Activated CD8-positive, alpha-beta memory T cell treated with anti-CD3 and anti-CD28 coated beads, Interleukin-2, amount 10 ng/mL, durations not matched to agents 7 days and 5 days (primary cell): Measurements from ENCODE around the gene TEP1. TPM values are rescaled to one million over a fixed set of nuclear protein-coding genes. Genes with fewer than 3 reads are reported as not detected.

ENCODE experiments used
- ATAC-seq: fragments of 150-1000 bp; cut with Tn5 transposase; one replicate; pipeline ENCODE4 v1.10.0; 2021; ENCODE audit warnings: moderate library complexity
- CTCF ChIA-PET: fragments of 350-600 bp; sonication (Branson Sonifier 250); formaldehyde crosslinking; loops from one replicate; lab custom pipeline; 2021; ENCODE audit warnings: antibody characterized with exemption; lab: Charles Lee
- DNase-seq: peaks from one replicate; pipeline ENCODE4 v3.0.0-alpha.2; 2020
- H3K27ac Mint-ChIP-seq: one replicate; pipeline ENCODE4 v1.8.0; 2021; ENCODE audit warnings: mild to moderate bottlenecking, mixed read lengths
- H3K27me3 Mint-ChIP-seq: one replicate; pipeline ENCODE4 v1.8.0; 2021; ENCODE audit warnings: mixed read lengths
- H3K36me3 Mint-ChIP-seq: one replicate; pipeline ENCODE4 v1.8.0; 2021; ENCODE audit warnings: mild to moderate bottlenecking, mixed read lengths
- H3K4me1 Mint-ChIP-seq: one replicate; pipeline ENCODE4 v1.8.0; 2021; ENCODE audit warnings: mixed read lengths
- H3K4me3 Mint-ChIP-seq: one replicate; pipeline ENCODE4 v1.8.0; 2021; ENCODE audit warnings: mild to moderate bottlenecking, moderate library complexity, mixed read lengths
- H3K9me3 Mint-ChIP-seq: one replicate; pipeline ENCODE4 v1.8.0; 2022; ENCODE audit warnings: low read depth, mixed read lengths
- total RNA-seq, 2 experiments: library from RNA; stranded (reverse); gene quantifications; one replicate each; pipeline ENCODE4 v1.2.3, GENCODE V29; 2021

Gene TEP1
- total RNA-seq, 2 experiments from 2014 or later: 44.9 to 52.9 TPM

GRCh38 chr14:20400589-20400964 is 12.7 kb downstream of the TEP1 start:
- H3K27ac Mint-ChIP-seq: peak overlapping the region; percentile 79
- H3K9me3 Mint-ChIP-seq: no peaks in the 10 kb centered on the region
- peaks cover 65% of the 10 kb centered on the region for H3K36me3 Mint-ChIP-seq
- ATAC-seq: no peak
- no peaks in the 10 kb centered on the region for H3K27me3 Mint-ChIP-seq
- no peak overlapping the region for H3K4me3 Mint-ChIP-seq
- H3K4me1 Mint-ChIP-seq: peaks cover 30% of the 10 kb centered on the region
- CTCF ChIA-PET: interaction anchor here (1.5 kb wide), 1 partner anchor 61 kb away, joined by 5 read pairs; the partner anchor contains the start of gene PIP4P1
- DNase-seq: no peak

GRCh38 chr14:20397511-20397910 is 15.8 kb downstream of the TEP1 start:
- no peak overlapping the region for H3K27ac Mint-ChIP-seq
- CTCF ChIA-PET: interaction anchor here (1.2 kb wide), 1 partner anchor 17 kb away, joined by 3 read pairs; no protein-coding TSS in a partner anchor
- no peaks in the 10 kb centered on the region for H3K27me3 Mint-ChIP-seq
- no peak overlapping the region for H3K4me3 Mint-ChIP-seq
- ATAC-seq (no peak), DNase-seq (no peak)
- H3K4me1 Mint-ChIP-seq: peaks cover 20% of the 10 kb centered on the region
- H3K9me3 Mint-ChIP-seq: no peaks in the 10 kb centered on the region
- peaks cover 46% of the 10 kb centered on the region for H3K36me3 Mint-ChIP-seq

GRCh38 chr14:20391505-20391904 is 21.8 kb downstream of the TEP1 start:
- Mint-ChIP-seq H3K27me3 (no peaks in the 10 kb centered on the region), H3K27ac (no peak overlapping the region), H3K4me1 (peaks cover 3% of the 10 kb centered on the region), H3K9me3 (no peaks in the 10 kb centered on the region), H3K4me3 (no peak overlapping the region), H3K36me3 (peaks cover 43% of the 10 kb centered on the region)
- DNase-seq: no peak
- ATAC-seq: no peak
- CTCF ChIA-PET: no interaction called here

GRCh38 chr14:20388159-20388558 is 25.1 kb downstream of the TEP1 start:
- ATAC-seq (no peak), DNase-seq (no peak)
- Mint-ChIP-seq H3K27ac (no peak overlapping the region), H3K4me3 (no peak overlapping the region), H3K4me1 (peaks cover 3% of the 10 kb centered on the region), H3K27me3 (no peaks in the 10 kb centered on the region), H3K9me3 (no peaks in the 10 kb centered on the region), H3K36me3 (peaks cover 47% of the 10 kb centered on the region)
- CTCF ChIA-PET: no interaction called here

- no peak for DNase-seq
- no peak overlapping the region for H3K4me3 Mint-ChIP-seq
- H3K27ac Mint-ChIP-seq: no peak overlapping the region
- H3K27me3 Mint-ChIP-seq: no peaks in the 10 kb centered on the region
- no peak for ATAC-seq
- H3K36me3 Mint-ChIP-seq: peaks cover 47% of the 10 kb centered on the region
- peaks cover 3% of the 10 kb centered on the region for H3K4me1 Mint-ChIP-seq
- no peaks in the 10 kb centered on the region for H3K9me3 Mint-ChIP-seq
- CTCF ChIA-PET: interaction anchor here (0.7 kb wide), 1 partner anchor 26 kb away, joined by 3 read pairs; the partner anchor contains the start of gene TEP1
Measured at GRCh38 chr14:20387576-20387975, 25.7 kb downstream of the TEP1 start.

- Mint-ChIP-seq H3K27me3 (no peaks in the 10 kb centered on the region), H3K4me1 (peaks cover 3% of the 10 kb centered on the region)
- CTCF ChIA-PET: no interaction called here
Measured at GRCh38 chr14:20386276-20386855, 26.9 kb downstream of the TEP1 start.

GRCh38 chr14:20384886-20385285 is 28.4 kb downstream of the TEP1 start:
- Mint-ChIP-seq H3K4me3 (no peak overlapping the region), H3K27me3 (no peaks in the 10 kb centered on the region), H3K9me3 (no peaks in the 10 kb centered on the region), H3K27ac (no peak overlapping the region), H3K4me1 (peaks cover 3% of the 10 kb centered on the region), H3K36me3 (peaks cover 49% of the 10 kb centered on the region)
- ATAC-seq: no peak
- CTCF ChIA-PET: no interaction called here
- DNase-seq: no peak

More at GRCh38 chr14:20386276-20386855, 26.9 kb downstream of the TEP1 start:
- DNase-seq (no peak), ATAC-seq (no peak)
- Mint-ChIP-seq H3K9me3 (no peaks in the 10 kb centered on the region), H3K36me3 (peaks cover 50% of the 10 kb centered on the region), H3K27ac (no peak overlapping the region), H3K4me3 (no peak overlapping the region)

GRCh38 chr14:20384321-20384720 is 29.0 kb downstream of the TEP1 start:
- Mint-ChIP-seq H3K4me1 (no peaks in the 10 kb centered on the region), H3K27me3 (no peaks in the 10 kb centered on the region), H3K27ac (no peak overlapping the region), H3K4me3 (no peak overlapping the region), H3K36me3 (peaks cover 50% of the 10 kb centered on the region), H3K9me3 (no peaks in the 10 kb centered on the region)
- DNase-seq (no peak), ATAC-seq (no peak)
- CTCF ChIA-PET: no interaction called here

GRCh38 chr14:20383636-20384035 is 29.7 kb downstream of the TEP1 start:
- Mint-ChIP-seq H3K4me3 (no peak overlapping the region), H3K4me1 (no peaks in the 10 kb centered on the region), H3K36me3 (peaks cover 47% of the 10 kb centered on the region), H3K9me3 (no peaks in the 10 kb centered on the region), H3K27ac (no peak overlapping the region), H3K27me3 (no peaks in the 10 kb centered on the region)
- CTCF ChIA-PET: no interaction called here
- ATAC-seq (no peak), DNase-seq (no peak)

- DNase-seq: no peak
- H3K4me1 Mint-ChIP-seq: no peaks in the 10 kb centered on the region
- H3K27me3 Mint-ChIP-seq: no peaks in the 10 kb centered on the region
- no peak overlapping the region for H3K27ac Mint-ChIP-seq
- no peak for ATAC-seq
- no peak overlapping the region for H3K4me3 Mint-ChIP-seq
- no peaks in the 10 kb centered on the region for H3K9me3 Mint-ChIP-seq
- H3K36me3 Mint-ChIP-seq: peaks cover 41% of the 10 kb centered on the region
- CTCF ChIA-PET: no interaction called here
Measured at GRCh38 chr14:20383032-20383431, 30.3 kb downstream of the TEP1 start.

- ATAC-seq (no peak), DNase-seq (no peak)
- Mint-ChIP-seq H3K9me3 (no peaks in the 10 kb centered on the region), H3K4me3 (no peak overlapping the region), H3K27ac (no peak overlapping the region), H3K27me3 (no peaks in the 10 kb centered on the region), H3K36me3 (peaks cover 39% of the 10 kb centered on the region), H3K4me1 (no peaks in the 10 kb centered on the region)
- CTCF ChIA-PET: no interaction called here
Measured at GRCh38 chr14:20382526-20382925, 30.8 kb downstream of the TEP1 start.

GRCh38 chr14:20381341-20381740 is 32.0 kb downstream of the TEP1 start:
- H3K27me3 Mint-ChIP-seq: no peaks in the 10 kb centered on the region
- peaks cover 37% of the 10 kb centered on the region for H3K36me3 Mint-ChIP-seq
- H3K4me3 Mint-ChIP-seq: no peak overlapping the region
- no peaks in the 10 kb centered on the region for H3K4me1 Mint-ChIP-seq
- DNase-seq (no peak), ATAC-seq (no peak)
- H3K27ac Mint-ChIP-seq: no peak overlapping the region
- no peaks in the 10 kb centered on the region for H3K9me3 Mint-ChIP-seq
- CTCF ChIA-PET: no interaction called here

GRCh38 chr14:20380681-20381080 is 32.6 kb downstream of the TEP1 start:
- DNase-seq (no peak), ATAC-seq (no peak)
- Mint-ChIP-seq H3K36me3 (peaks cover 33% of the 10 kb centered on the region), H3K27me3 (no peaks in the 10 kb centered on the region), H3K4me1 (no peaks in the 10 kb centered on the region), H3K27ac (no peak overlapping the region), H3K9me3 (no peaks in the 10 kb centered on the region), H3K4me3 (no peak overlapping the region)
- CTCF ChIA-PET: no interaction called here

- no peaks in the 10 kb centered on the region for H3K27me3 Mint-ChIP-seq
- peaks cover 32% of the 10 kb centered on the region for H3K36me3 Mint-ChIP-seq
- CTCF ChIA-PET: no interaction called here
- no peak overlapping the region for H3K4me3 Mint-ChIP-seq
- H3K9me3 Mint-ChIP-seq: no peaks in the 10 kb centered on the region
- no peak for DNase-seq
- no peaks in the 10 kb centered on the region for H3K4me1 Mint-ChIP-seq
- no peak overlapping the region for H3K27ac Mint-ChIP-seq
- ATAC-seq: no peak
Measured at GRCh38 chr14:20379743-20380142, 33.6 kb downstream of the TEP1 start.
